HepG2 (cell line): Measurements from ENCODE around the gene TM4SF20. TPM values are rescaled to one million over a fixed set of nuclear protein-coding genes. Genes with fewer than 3 reads are reported as not detected.
A peak's percentile ranks its signal among the peaks of the same experiment; 100 is the strongest.

Experiments
- DMTF1 ChIP-seq: sonication (generic); formaldehyde crosslinking; IDR thresholded peaks from 2 replicates; pipeline ENCODE4 v1.4.0; 2020; ENCODE audit warnings: mild to moderate bottlenecking, missing genetic modification reagents
- HNF4G ChIP-seq, 2 experiments: sonication (generic) in 1 of 2; formaldehyde crosslinking in 1 of 2; IDR thresholded peaks; 2 replicates each; pipeline versions ENCODE4 v1.4.0 to v1.6.1; 2011 to 2020; ENCODE audit warnings: borderline replicate concordance in 2 of 2, low read depth in 2 of 2, mild to moderate bottlenecking in 2 of 2, low read length in 1 of 2, missing genetic modification reagents in 1 of 2, moderate library complexity in 1 of 2
- NR2F2 ChIP-seq: IDR thresholded peaks from 2 replicates; pipeline ENCODE4 v1.6.1; 2012; ENCODE audit warnings: low read depth, inconsistent platforms, borderline replicate concordance
- SRSF1 ChIP-seq: fragments of 200-400 bp; formaldehyde crosslinking; optimal IDR thresholded peaks from 2 replicates; pipeline ENCODE3; 2017; ENCODE audit warnings: mild to moderate bottlenecking, low read depth, low read length, moderate library complexity
- ZBTB7B ChIP-seq: sonication (generic); formaldehyde crosslinking; IDR thresholded peaks from 2 replicates; pipeline ENCODE4 v1.4.0; 2020; ENCODE audit warnings: missing genetic modification reagents
- ZFP91 ChIP-seq: sonication (generic); formaldehyde crosslinking; IDR thresholded peaks from 2 replicates; pipeline ENCODE4 v1.9.0; 2022; ENCODE audit warnings: missing genetic modification reagents, mild to moderate bottlenecking, borderline replicate concordance
- ZFY ChIP-seq: sonication (generic); formaldehyde crosslinking; IDR thresholded peaks from 2 replicates; pipeline ENCODE4 v1.4.0; 2020; ENCODE audit warnings: missing genetic modification reagents
- ZMYM2 ChIP-seq: sonication (generic); formaldehyde crosslinking; IDR thresholded peaks from 2 replicates; pipeline ENCODE4 v1.8.0; 2022; ENCODE audit warnings: mild to moderate bottlenecking, missing genetic modification reagents
- ZMYM4 ChIP-seq: sonication (generic); formaldehyde crosslinking; IDR thresholded peaks from 2 replicates; pipeline ENCODE4 v1.8.1; 2023; ENCODE audit warnings: mild to moderate bottlenecking, missing genetic modification reagents
- ZNF17 ChIP-seq: sonication (generic); formaldehyde crosslinking; IDR thresholded peaks from 2 replicates; pipeline ENCODE4 v1.5.0; 2020; ENCODE audit warnings: mild to moderate bottlenecking, missing genetic modification reagents
- ZNF251 ChIP-seq: sonication (generic); formaldehyde crosslinking; IDR thresholded peaks from 2 replicates; pipeline ENCODE4 v1.9.0; 2021; ENCODE audit warnings: mild to moderate bottlenecking, missing genetic modification reagents
- ZNF260 ChIP-seq: sonication (generic); formaldehyde crosslinking; IDR thresholded peaks from 2 replicates; pipeline ENCODE4 v1.4.0; 2020; ENCODE audit warnings: missing genetic modification reagents, low read depth, mild to moderate bottlenecking, borderline replicate concordance
- ZNF749 ChIP-seq: sonication (generic); formaldehyde crosslinking; IDR thresholded peaks from 2 replicates; pipeline ENCODE4 v1.8.0; 2022; ENCODE audit warnings: mild to moderate bottlenecking, missing genetic modification reagents, moderate library complexity, borderline replicate concordance
- ZNF770 ChIP-seq: sonication (generic); formaldehyde crosslinking; IDR thresholded peaks from 2 replicates; pipeline ENCODE4 v1.5.0; 2020; ENCODE audit warnings: mild to moderate bottlenecking, missing genetic modification reagents
- ZNF850 ChIP-seq: sonication (generic); formaldehyde crosslinking; conservative IDR thresholded peaks from 2 replicates; pipeline ENCODE4 v1.9.0; 2021; ENCODE audit warnings: mild to moderate bottlenecking, missing genetic modification reagents
- ZNF891 ChIP-seq: sonication (generic); formaldehyde crosslinking; IDR thresholded peaks from 2 replicates; pipeline ENCODE4 v1.5.0; 2020; ENCODE audit warnings: mild to moderate bottlenecking, missing genetic modification reagents
- polyA plus RNA-seq, 8 experiments: library from polyadenylated mRNA; depleted of rRNA in 3 of 8; stranded (reverse) in 7 of 8; unstranded in 1 of 8; fragments of >200 nt; fragmentation: Illumina TruSeq in 4 of 8; extraction: Trizol in 4 of 8; gene quantifications; 2 replicates each; pipeline versions ENCODE4 v1.2.1 to v1.2.3, GENCODE V29; 2011 to 2016; ENCODE audit warnings: low read depth in 4 of 8, missing spikeins in 1 of 8, mixed read lengths in 1 of 8; ENCODE audit not compliant: insufficient read depth in 1 of 8
- total RNA-seq, 5 experiments: library from RNA; depleted of rRNA; stranded (reverse); fragments of >200 nt; fragmentation: Illumina TruSeq; extraction: Trizol; gene quantifications; 2 replicates each; pipeline ENCODE4 v1.2.3, GENCODE V29; 2016; ENCODE audit warnings: low read depth in 1 of 5
- TF ChIP-seq, protein P1 (sequence below): sonication (generic); formaldehyde crosslinking; IDR thresholded peaks from 2 replicates; pipeline ENCODE4 v1.4.0; 2020; ENCODE audit warnings: missing genetic modification reagents, borderline replicate concordance

Gene TM4SF20
- total and polyA plus RNA-seq, 2 of the 13 experiments (the other 11 are each of a cell fraction or from before 2014, with no cell fraction given): not detected

DNA sequence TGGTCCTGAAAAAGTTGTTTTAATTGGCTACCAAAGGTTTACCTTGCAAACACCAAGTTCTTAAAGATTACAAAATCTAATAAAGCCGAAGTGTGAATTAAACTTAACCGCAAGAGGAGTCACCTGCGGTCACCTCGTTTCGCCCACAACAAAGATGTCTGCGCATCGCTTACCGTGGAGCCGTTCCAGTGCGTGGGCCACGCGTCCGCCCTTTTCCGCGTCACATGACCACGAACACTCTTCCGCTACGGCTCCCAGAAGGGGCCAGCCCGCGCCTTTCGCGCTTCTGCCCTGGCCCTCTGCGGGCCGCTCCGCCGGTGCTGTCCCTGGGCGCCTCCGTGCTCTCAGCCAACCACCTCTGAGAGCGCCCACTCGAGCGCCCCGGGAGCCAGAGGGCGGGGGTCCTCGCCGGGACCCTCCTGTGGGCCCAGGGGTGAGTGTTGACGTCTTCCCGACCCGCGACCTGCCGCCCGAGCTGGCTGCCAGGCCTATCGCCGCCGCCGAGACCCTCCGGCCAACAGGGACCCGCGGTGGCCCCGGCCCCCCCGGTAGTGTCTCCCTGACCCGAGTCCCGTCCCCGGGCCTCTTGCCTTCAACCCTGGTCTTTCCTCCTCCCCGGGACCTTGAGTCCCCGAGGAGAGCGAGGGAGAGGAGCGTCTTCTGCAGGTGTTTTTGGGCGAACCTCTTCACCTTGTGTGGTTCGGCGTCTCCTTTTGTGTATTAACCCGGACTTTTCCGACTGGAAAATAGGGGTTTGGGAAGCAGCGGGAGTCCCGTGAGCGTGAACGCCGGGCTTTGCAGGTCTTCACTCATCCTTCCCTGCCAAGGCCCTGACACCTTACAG is 53.9 kb downstream of the TM4SF20 start, which contains the start of gene MFF (continued):
- TF ChIP-seq ZMYM4 (CRISPR knock-in tag) (peak; percentile 100), ZNF260 (CRISPR knock-in tag) (no peak; the same call in 1 of the 2 replicates), HNF4G (IDR thresholded peaks at IDR 0.05; ENCODE audit: borderline replicate concordance, low read depth, low read length) (peak; percentile 21; the same call in 1 of the 2 replicates), HNF4G (CRISPR knock-in tag; IDR thresholded peaks at IDR 0.05; ENCODE audit: borderline replicate concordance, low read depth) (peak; percentile 29; the same call in 1 of the 2 replicates), ZNF770 (CRISPR knock-in tag) (peak; percentile 72; the same call in 1 of the 2 replicates), ZNF17 (CRISPR knock-in tag) (no peak), SRSF1 (peak; percentile 98), ZNF850 (CRISPR knock-in tag) (no peak), ZMYM2 (peak; percentile 35; the same call in 1 of the 2 replicates), ZBTB7B (CRISPR knock-in tag) (peak; percentile 96), ZNF891 (peak; percentile 81; the same call in 1 of the 2 replicates), ZFP91 (CRISPR knock-in tag) (peak; percentile 97), NR2F2 (peak; percentile 32; the same call in 1 of the 2 replicates), ZNF251 (CRISPR knock-in tag) (peak; percentile 80), ZFY (CRISPR knock-in tag) (peak; percentile 99), DMTF1 (CRISPR knock-in tag) (no peak), ZNF749 (CRISPR knock-in tag) (peak; percentile 98)
- TF ChIP-seq, protein P1, sequence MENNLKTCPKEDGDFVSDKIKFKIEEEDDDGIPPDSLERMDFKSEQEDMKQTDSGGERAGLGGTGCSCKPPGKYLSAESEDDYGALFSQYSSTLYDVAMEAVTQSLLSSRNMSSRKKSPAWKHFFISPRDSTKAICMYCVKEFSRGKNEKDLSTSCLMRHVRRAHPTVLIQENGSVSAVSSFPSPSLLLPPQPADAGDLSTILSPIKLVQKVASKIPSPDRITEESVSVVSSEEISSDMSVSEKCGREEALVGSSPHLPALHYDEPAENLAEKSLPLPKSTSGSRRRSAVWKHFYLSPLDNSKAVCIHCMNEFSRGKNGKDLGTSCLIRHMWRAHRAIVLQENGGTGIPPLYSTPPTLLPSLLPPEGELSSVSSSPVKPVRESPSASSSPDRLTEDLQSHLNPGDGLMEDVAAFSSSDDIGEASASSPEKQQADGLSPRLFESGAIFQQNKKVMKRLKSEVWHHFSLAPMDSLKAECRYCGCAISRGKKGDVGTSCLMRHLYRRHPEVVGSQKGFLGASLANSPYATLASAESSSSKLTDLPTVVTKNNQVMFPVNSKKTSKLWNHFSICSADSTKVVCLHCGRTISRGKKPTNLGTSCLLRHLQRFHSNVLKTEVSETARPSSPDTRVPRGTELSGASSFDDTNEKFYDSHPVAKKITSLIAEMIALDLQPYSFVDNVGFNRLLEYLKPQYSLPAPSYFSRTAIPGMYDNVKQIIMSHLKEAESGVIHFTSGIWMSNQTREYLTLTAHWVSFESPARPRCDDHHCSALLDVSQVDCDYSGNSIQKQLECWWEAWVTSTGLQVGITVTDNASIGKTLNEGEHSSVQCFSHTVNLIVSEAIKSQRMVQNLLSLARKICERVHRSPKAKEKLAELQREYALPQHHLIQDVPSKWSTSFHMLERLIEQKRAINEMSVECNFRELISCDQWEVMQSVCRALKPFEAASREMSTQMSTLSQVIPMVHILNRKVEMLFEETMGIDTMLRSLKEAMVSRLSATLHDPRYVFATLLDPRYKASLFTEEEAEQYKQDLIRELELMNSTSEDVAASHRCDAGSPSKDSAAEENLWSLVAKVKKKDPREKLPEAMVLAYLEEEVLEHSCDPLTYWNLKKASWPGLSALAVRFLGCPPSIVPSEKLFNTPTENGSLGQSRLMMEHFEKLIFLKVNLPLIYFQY: peak; percentile 90
